ENCODE measurements around the gene U2AF2.

Gene U2AF2

GRCh38 chr19:55689411-55690108 lies 34.7 kb downstream of the U2AF2 start:
- ATAC-seq (replicated peaks; ENCODE audit: extremely low read depth, poor library complexity, severe bottlenecking) (no peak), DNase-seq (ENCODE audit: low spot score in 2 of 2) (no peak)
- peaks cover 21% of the 10 kb centered on the region for H3K36me3 Mint-ChIP-seq (ENCODE audit: insufficient read depth)
- H3K4me1 Mint-ChIP-seq: peaks cover 11% of the 10 kb centered on the region
- H3K9me3 Mint-ChIP-seq: no peaks in the 10 kb centered on the region
- H3K27me3 Mint-ChIP-seq: no peaks in the 10 kb centered on the region
- H3K27ac Mint-ChIP-seq (ENCODE audit: low read depth): no peak overlapping the region
- H3K4me3 Mint-ChIP-seq: no peak overlapping the region

DNA sequence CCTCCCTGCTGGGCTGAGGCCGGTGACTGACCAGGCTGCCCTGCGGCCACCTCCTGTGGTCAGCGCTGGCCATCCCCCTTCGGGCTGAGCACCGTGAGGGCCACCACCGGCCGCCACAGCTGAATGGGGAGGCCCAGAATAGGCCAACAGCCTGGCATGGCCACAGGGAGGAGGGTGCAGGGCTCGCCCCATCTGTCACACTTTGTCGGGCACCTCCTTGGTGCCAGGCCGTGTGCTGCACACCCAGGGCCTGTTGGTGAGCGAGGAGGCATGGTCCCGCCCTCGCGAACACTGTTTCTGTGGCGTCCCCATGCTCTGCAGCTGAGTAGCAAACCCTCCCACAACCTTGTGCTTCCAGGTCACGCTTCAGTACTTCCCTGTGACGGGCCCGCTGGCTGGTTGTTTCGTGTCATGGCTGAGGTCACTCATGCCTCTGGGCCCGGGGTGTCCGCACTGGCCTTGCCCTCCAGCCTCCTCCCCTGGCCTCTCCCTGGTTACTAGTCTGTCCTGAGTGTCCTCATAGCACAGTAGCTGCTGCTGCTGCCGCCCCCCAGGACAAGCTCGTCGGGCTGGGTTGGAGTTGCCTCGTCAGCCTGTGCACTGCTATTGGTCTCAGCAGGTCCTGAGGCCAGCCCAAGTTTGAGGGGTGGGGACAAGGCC lies 35.4 kb downstream of the U2AF2 start:
- H3K27me3 Mint-ChIP-seq: no peaks in the 10 kb centered on the region
- peaks cover 23% of the 10 kb centered on the region for H3K36me3 Mint-ChIP-seq (ENCODE audit: insufficient read depth)
- no peak for ATAC-seq (replicated peaks; ENCODE audit: extremely low read depth, poor library complexity, severe bottlenecking)
- H3K27ac Mint-ChIP-seq (ENCODE audit: low read depth): no peak overlapping the region
- H3K9me3 Mint-ChIP-seq: no peaks in the 10 kb centered on the region
- peaks cover 11% of the 10 kb centered on the region for H3K4me1 Mint-ChIP-seq
- DNase-seq (ENCODE audit: low spot score in 2 of 2): no peak
- H3K4me3 Mint-ChIP-seq: no peak overlapping the region

- peaks cover 7% of the 10 kb centered on the region for H3K4me1 Mint-ChIP-seq
- no peak for ATAC-seq (replicated peaks; ENCODE audit: extremely low read depth, poor library complexity, severe bottlenecking)
- H3K4me3 Mint-ChIP-seq: no peak overlapping the region
- no peaks in the 10 kb centered on the region for H3K27me3 Mint-ChIP-seq
- peaks cover 21% of the 10 kb centered on the region for H3K36me3 Mint-ChIP-seq (ENCODE audit: insufficient read depth)
- H3K27ac Mint-ChIP-seq (ENCODE audit: low read depth): no peak overlapping the region
- DNase-seq (ENCODE audit: low spot score in 2 of 2): no peak
- no peaks in the 10 kb centered on the region for H3K9me3 Mint-ChIP-seq
These were observed 36.1 kb downstream of the U2AF2 start for GRCh38 chr19:55690769-55691545.

DNA sequence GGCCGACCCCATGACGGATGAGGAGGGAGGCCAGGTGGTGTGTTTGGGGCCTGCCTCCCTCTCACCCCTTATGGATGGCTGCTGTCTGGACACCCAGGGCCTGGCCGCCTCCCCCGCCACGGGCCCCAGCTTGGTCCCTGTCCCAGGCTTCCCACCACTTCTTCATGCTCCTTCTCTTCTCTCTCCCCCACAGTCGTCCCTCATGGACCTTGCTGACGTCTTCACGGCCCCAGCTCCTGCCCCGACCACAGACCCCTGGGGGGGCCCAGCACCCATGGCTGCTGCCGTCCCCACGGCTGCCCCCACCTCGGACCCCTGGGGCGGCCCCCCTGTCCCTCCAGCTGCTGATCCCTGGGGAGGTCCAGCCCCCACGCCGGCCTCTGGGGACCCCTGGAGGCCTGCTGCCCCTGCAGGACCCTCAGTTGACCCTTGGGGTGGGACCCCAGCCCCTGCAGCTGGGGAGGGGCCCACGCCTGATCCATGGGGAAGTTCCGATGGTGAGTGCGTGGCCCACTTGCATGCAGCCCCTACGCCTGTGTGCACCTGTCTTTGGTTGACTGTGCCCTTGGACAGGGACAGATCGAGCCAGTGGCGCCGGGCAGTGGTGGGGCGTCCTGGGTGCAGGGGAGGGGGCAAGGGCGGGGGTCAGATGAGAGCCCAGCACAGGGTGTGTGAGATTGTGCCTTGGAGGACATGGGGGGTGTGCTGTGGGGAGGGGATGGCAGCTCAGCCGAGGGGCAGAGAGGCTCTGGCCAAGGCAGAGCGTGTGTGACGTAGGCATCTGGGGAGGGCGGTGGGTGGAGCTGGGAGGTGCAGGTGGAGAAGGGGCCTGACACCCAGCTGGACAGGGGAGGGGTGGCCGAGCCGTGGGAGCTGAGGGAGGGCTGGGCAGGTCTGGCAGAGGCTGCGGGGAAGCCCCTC lies 37.0 kb downstream of the U2AF2 start:
- no peak overlapping the region for H3K27ac Mint-ChIP-seq (ENCODE audit: low read depth)

DNA sequence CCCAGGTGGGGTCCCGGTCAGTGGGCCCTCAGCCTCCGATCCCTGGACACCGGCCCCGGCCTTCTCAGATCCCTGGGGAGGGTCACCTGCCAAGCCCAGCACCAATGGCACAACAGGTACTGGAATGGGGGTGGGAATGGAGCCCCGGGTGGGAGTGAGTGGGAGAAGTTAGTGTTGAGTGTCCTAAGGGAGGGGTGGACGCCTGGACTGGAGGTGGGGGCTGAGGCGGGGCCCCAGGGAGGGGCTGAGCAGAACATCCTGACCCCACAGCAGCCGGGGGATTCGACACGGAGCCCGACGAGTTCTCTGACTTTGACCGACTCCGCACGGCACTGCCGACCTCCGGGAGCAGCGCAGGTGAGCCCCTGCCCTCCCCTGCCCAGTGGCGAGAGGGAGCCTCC lies 37.8 kb downstream of the U2AF2 start:
- H3K4me1 Mint-ChIP-seq: no peaks in the 10 kb centered on the region
- H3K27ac Mint-ChIP-seq (ENCODE audit: low read depth): no peak overlapping the region
- no peak for ATAC-seq (replicated peaks; ENCODE audit: extremely low read depth, poor library complexity, severe bottlenecking)
- H3K36me3 Mint-ChIP-seq (ENCODE audit: insufficient read depth): peaks cover 25% of the 10 kb centered on the region
- H3K9me3 Mint-ChIP-seq: no peaks in the 10 kb centered on the region
- no peak overlapping the region for H3K4me3 Mint-ChIP-seq
- H3K27me3 Mint-ChIP-seq: no peaks in the 10 kb centered on the region
- no peak for DNase-seq (ENCODE audit: low spot score in 2 of 2)

More for the DNA sequence above, 37.0 kb downstream of the U2AF2 start:
- H3K4me3 Mint-ChIP-seq: no peak overlapping the region
- H3K36me3 Mint-ChIP-seq (ENCODE audit: insufficient read depth): peaks cover 24% of the 10 kb centered on the region
- H3K27me3 Mint-ChIP-seq: no peaks in the 10 kb centered on the region
- no peaks in the 10 kb centered on the region for H3K4me1 Mint-ChIP-seq
- H3K9me3 Mint-ChIP-seq: no peaks in the 10 kb centered on the region
- DNase-seq (ENCODE audit: low spot score in 2 of 2) (no peak), ATAC-seq (replicated peaks; ENCODE audit: extremely low read depth, poor library complexity, severe bottlenecking) (no peak)

DNA sequence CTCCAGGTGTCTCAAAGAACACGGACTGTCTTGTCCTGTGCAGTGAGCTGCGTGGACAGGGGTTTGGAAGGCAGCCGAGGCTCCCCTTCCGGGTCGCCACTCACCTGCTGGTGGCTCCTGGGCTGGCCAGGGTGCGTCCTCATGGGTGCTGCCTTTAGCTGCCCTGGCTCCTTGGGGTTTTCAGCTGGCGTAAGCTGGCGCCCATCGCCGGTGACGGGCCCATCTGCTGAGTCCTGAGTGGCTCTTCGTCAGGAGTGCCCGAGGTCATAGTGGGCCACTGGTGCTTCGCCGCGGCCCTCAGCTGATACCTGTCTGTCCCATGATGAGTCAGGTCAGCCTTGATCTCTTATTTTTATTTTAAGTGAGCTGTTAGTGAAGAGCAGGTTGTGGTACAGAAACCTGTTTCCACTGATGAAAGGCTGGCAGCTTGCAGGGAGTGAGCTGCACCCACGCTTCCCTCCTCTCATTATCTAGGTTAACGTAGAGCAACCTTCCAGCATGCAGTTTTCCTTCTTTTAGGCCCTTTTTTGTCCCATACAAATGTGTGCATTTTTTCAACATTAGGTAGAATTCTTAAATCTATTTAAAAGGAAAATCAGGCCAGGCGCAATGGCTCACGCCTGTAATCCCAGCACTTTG lies 38.6 kb downstream of the U2AF2 start:
- ATAC-seq (replicated peaks; ENCODE audit: extremely low read depth, poor library complexity, severe bottlenecking): no peak
- Mint-ChIP-seq H3K4me3 (no peak overlapping the region), H3K27me3 (no peaks in the 10 kb centered on the region), H3K36me3 (ENCODE audit: insufficient read depth) (peaks cover 28% of the 10 kb centered on the region), H3K4me1 (no peaks in the 10 kb centered on the region), H3K9me3 (no peaks in the 10 kb centered on the region), H3K27ac (ENCODE audit: low read depth) (no peak overlapping the region)
- DNase-seq (ENCODE audit: low spot score in 2 of 2): no peak

GRCh38 chr19:55694241-55694655 lies 39.4 kb downstream of the U2AF2 start:
- no peaks in the 10 kb centered on the region for H3K27me3 Mint-ChIP-seq
- no peak for DNase-seq (ENCODE audit: low spot score in 2 of 2)
- no peak overlapping the region for H3K4me3 Mint-ChIP-seq
- no peaks in the 10 kb centered on the region for H3K4me1 Mint-ChIP-seq
- H3K9me3 Mint-ChIP-seq: no peaks in the 10 kb centered on the region
- no peak for ATAC-seq (replicated peaks; ENCODE audit: extremely low read depth, poor library complexity, severe bottlenecking)
- H3K27ac Mint-ChIP-seq (ENCODE audit: low read depth): no peak overlapping the region
- H3K36me3 Mint-ChIP-seq (ENCODE audit: insufficient read depth): peaks cover 27% of the 10 kb centered on the region

DNA sequence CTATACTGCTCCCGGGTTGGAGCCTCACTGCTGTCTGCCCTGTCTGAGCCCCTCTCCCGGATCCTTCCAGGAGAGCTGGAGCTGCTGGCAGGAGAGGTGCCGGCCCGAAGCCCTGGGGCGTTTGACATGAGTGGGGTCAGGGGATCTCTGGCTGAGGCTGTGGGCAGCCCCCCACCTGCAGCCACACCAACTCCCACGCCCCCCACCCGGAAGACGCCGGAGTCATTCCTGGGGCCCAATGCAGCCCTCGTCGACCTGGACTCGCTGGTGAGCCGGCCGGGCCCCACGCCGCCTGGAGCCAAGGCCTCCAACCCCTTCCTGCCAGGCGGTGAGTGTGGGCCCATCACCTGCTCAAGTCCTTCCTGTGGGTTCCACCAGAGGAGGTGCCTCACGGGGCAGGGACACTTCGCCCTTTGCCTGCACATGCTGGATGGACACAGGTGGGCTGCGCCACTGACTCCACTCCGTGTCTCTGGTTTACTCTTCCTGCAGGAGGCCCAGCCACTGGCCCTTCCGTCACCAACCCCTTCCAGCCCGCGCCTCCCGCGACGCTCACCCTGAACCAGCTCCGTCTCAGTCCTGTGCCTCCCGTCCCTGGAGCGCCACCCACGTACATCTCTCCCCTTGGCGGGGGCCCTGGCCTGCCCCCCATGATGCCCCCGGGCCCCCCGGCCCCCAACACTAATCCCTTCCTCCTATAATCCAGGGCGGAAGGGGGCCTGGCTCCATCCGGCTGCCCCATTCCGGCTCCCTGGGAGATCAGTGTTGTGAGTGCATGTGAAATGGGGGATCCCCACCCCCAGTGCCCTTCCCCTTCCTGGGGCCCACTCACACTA lies 40.0 kb downstream of the U2AF2 start:
- H3K27ac Mint-ChIP-seq (ENCODE audit: low read depth): no peak overlapping the region
- DNase-seq (ENCODE audit: low spot score in 2 of 2) (no peak), ATAC-seq (replicated peaks; ENCODE audit: extremely low read depth, poor library complexity, severe bottlenecking) (no peak)
- no peak overlapping the region for H3K4me3 Mint-ChIP-seq
- H3K4me1 Mint-ChIP-seq: no peaks in the 10 kb centered on the region
- no peaks in the 10 kb centered on the region for H3K27me3 Mint-ChIP-seq
- H3K9me3 Mint-ChIP-seq: no peaks in the 10 kb centered on the region
- H3K36me3 Mint-ChIP-seq (ENCODE audit: insufficient read depth): peaks cover 27% of the 10 kb centered on the region

- Mint-ChIP-seq H3K27me3 (no peaks in the 10 kb centered on the region), H3K9me3 (no peaks in the 10 kb centered on the region), H3K4me3 (no peak overlapping the region), H3K27ac (ENCODE audit: low read depth) (no peak overlapping the region), H3K4me1 (no peaks in the 10 kb centered on the region), H3K36me3 (ENCODE audit: insufficient read depth) (peaks cover 26% of the 10 kb centered on the region)
- DNase-seq (ENCODE audit: low spot score in 2 of 2) (no peak), ATAC-seq (replicated peaks; ENCODE audit: extremely low read depth, poor library complexity, severe bottlenecking) (no peak)
These were observed 40.9 kb downstream of the U2AF2 start for GRCh38 chr19:55695511-55696290.

DNA sequence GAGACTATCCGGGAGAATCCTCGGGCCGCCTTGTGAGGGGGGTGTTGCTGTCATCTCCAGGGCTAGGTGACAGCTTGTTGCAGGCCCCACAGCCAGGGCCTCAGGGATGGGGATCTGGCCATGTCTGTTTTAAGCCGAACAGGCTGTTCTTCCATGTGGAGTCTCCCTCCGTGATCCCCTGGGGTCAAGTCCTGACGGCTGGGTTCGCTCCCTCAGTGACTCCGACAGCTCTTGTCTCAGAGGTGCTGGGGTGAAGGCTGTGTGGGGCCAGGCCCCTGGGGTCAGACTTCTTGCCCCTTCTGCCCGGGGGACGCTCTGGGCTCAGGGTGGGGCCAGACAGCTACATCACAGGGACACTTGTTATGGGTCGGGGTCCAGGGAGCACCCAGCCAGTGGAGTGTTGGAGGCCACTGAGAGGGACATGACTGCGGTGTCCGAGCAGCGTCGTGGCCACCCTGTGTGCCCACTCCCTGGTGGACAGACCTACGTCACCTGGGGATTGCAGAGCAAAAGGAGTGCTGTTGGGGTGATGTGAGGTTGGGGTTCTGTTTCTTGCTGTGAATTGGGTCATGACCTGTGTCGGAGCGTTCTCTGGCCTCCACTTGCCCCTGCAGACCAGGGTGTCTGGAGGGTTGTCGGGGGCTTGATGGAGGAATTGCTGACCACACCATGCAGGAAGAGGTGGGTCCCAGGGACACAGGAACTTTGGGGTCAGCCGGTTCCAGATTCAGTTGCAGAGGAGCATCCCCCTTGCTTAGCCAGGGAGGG lies 41.6 kb downstream of the U2AF2 start:
- no peak for ATAC-seq (replicated peaks; ENCODE audit: extremely low read depth, poor library complexity, severe bottlenecking)

More for the DNA sequence above, 41.6 kb downstream of the U2AF2 start:
- H3K4me3 Mint-ChIP-seq: no peak overlapping the region
- no peaks in the 10 kb centered on the region for H3K9me3 Mint-ChIP-seq
- peak overlapping the region; percentile 8 for H3K27ac Mint-ChIP-seq (ENCODE audit: low read depth)
- H3K27me3 Mint-ChIP-seq: no peaks in the 10 kb centered on the region
- peaks cover 25% of the 10 kb centered on the region for H3K36me3 Mint-ChIP-seq (ENCODE audit: insufficient read depth)
- H3K4me1 Mint-ChIP-seq: no peaks in the 10 kb centered on the region
- DNase-seq (ENCODE audit: low spot score in 2 of 2): no peak

All from central memory CD8-positive, alpha-beta T cell (primary cell).